Ramos (cell line): ENCODE data around the gene LILRA5.
"Not testable (repeated sequence)": the region's sequence is repeated elsewhere in the genome, so short reads cannot be mapped to it uniquely, and the experiment has no call there.

ENCODE experiments used
- in situ Hi-C: fragments of 300-500 bp; cut with MboI; formaldehyde crosslinking; loops from one replicate; pipeline ENCODE4 v1.14.3; 2022; ENCODE audit warnings: low sequenced_read_pairs; ENCODE audit not compliant: unreplicated experiment

LILRA5 gene

DNA sequence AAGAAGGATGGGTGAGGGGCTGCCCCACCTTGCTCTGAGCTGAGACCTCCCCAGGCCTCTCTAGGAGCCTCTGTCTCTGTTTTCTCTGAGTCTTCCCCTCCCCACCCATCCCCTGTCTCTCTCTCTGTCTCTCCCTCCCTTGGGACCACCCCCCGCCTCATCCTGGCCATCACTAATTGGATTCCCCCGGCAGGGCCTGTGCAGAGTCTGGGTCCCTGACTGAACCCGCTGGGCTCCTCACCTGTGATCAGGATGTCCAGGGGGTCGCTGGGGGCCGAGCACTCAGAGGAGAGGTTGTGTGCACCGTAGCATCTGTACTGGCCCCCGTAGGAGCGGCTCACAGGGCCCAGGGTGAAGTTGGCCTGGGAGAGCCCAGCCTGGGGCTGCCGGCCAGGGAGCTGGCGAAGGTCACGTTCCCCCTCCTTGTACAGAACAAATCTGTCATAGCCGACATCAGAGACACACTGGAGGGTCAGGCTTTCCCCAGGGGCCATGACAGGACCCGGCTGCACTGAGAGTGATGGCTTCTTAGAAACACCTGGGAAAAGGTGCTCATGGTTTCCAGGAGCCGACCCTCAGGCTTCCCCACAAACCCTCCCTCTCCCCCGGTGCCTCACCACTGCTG, 34.3 kb downstream of the LILRA5 start:
- in situ Hi-C loops: not testable (repeated sequence)

DNA sequence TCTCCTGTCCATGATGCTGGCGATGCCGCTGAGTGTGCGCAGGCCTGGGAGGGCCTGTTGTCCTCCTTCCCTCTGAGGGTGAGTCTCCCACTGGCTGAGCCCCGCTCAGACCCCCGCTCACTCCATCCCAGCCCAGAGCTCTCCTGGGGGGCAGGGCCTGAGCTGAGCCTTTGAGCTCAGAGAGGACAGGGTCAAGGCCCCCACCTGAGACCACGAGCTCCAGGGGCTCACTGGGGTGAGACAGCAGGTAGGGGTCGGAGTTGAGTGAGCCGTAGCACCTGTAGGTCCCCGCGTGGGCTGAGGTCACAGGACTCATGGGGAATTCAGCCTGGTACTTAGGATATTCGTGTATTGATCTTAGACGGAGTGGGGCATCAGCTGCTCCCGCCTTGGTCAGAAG, 34.9 kb downstream of the LILRA5 start:
- in situ Hi-C loops: not testable (repeated sequence)

DNA sequence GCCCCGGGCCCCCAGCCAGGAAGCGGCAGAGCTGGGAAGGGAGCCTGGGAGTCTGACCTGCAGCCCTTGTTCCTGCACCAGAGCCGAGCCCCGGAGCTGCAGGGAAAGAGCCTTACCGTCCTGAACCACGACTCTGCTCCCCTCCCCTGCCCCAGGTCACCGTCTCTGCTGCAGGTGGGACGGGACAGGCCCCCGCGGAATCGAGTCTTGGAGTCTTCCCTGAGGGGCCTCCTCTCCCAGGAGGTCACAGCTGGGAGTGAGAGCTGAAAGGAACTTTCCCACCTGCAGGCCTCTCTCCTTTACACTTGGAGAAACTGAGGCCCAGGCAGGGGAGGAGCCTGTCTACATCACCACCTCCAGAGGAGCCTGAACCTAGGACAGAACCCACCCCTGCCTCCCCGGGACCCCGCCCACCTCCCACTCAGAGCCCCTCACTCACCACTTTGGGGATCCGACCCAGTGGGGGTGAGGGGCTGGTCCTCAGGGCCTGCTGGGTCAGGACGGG, 35.8 kb downstream of the LILRA5 start:
- in situ Hi-C loops: not testable (repeated sequence)

DNA sequence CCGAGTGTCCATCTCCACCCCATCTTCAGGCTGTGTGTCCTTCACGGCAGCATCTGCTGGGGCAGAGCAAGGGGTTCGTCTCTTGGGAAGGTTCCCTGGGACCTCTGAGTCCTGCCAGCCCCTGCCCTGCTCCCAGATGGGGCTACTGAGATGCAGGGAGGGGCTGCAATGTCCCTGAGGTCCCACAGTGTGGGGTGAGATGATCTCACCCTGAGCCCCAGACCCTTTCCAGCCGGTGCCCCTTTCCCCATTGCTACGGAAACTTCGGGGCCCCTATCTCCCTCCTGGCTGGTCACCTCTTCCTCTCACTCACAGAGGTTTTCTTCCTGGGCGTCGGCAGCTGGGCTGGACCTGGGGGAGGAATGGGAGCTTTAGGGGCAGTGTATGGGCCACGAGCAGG, 37.0 kb downstream of the LILRA5 start:
- in situ Hi-C loops: no loop called here

DNA sequence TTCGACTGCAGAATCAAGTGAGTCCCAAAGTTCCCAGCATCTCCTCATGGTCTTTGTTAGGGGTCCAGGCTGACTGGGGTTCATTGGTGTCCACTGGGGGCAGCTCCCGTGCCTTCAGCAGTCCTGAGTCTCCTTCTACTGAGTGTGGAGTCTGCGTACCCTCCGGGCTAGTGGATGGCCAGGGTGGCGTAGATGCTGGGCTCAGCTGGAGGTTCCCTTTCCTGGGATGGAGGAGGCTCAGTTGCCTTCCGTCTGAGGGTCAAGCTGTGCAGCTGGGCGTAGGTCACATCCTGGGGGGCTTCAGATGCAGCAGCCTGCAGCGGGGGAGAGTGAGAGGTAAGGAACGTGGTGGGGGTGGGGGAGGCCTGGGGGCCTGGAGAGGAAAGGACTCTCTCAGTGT, 38.5 kb downstream of the LILRA5 start:
- in situ Hi-C loops: not testable (repeated sequence)

DNA sequence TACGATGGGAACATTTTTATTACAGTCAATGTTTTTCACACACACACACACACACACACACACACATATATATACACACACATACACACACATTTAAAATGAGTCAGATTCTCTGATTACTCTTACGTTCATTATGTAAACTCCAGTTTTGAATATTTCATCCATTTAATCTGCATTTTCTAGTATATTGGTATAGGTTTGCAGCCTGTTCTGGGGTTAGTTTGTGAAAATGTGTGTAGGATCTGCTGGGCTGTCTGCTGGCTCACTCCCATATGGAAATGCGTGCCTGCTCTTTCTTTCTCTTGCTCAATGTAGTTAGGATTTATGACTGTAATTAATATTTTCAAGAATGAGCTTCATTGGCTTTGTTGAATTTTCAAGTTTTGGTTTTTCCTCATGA, 39.1 kb downstream of the LILRA5 start:
- in situ Hi-C loops: no loop called here

DNA sequence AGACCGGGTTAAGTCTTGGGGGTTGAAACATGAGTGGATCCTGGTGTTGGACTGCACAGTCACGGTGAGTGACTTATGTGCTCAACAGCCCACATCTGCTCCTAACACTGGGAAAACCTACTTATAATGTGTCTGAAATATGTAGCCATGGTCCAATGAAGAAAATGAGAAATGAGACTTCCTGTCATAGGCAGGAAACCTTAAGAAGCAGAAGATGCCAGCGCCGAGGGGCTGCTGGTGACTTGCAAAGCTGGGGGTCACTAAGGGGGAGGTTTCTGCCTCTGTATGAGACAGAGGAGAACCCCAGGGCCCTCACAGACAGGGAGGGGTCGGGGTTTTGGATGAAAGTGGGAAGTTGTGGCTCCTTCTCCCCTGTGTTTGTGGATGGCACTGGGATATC, 40.8 kb downstream of the LILRA5 start:
- in situ Hi-C loops: not testable (repeated sequence)

DNA sequence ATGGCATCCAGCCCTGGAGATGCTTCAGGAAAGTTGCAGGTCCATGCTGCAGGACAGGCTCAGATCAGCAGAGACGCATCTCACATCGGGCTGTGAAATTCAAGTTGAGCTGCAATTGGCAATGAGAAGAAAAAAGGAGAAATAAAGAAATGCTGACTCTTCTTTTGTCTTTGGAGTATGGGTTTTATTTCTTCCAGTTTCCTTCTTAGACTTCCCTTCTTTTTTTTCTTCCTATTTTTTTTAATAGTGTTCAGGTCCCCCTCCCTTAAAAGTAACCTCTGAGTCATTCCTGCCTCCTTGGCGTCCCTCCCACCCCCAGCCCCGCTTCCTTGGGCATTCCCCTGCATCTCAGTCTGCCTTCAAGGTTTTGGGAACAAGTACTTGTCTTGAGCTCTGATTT, 41.4 kb downstream of the LILRA5 start:
- in situ Hi-C loops: not testable (repeated sequence)

DNA sequence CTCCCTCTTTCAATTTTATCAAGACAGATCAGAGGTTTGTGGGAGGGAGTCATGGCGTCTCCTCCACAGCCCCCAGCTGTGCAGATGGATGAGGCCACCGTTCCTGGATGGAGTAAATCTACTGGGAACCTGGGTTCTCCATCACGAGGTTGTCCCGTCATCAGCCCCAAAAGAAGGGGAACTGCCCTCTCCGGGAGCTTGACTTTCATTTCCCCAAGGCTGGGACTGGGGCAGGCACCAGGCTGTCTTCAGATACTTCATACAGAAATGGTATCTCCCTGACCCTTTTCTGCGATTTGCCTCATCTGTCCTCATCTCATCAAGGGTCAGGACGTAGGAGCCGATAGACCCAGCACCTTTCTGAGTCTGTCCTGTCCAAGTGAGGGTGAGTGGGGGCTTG, 41.9 kb downstream of the LILRA5 start:
- in situ Hi-C loops: no loop called here

DNA sequence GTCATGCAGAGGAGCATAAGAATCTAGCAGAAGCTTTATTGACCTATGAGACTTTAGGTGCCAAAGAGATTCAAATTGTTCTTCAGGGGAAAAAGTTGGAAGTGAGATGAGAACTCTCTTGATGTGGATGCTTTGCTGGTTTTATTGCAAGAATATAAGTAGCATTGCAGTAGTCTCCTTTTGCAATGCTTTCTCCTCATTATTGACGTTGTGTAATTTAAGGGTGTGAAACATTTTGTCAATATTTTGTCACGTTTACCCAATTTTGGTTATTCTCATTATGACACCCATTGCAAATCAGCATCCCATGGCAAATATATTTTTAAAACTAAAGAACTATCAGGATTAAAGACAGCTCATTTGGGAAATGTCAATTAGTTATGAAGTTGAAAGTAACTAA, 44.0 kb downstream of the LILRA5 start:
- in situ Hi-C loops: no loop called here

DNA sequence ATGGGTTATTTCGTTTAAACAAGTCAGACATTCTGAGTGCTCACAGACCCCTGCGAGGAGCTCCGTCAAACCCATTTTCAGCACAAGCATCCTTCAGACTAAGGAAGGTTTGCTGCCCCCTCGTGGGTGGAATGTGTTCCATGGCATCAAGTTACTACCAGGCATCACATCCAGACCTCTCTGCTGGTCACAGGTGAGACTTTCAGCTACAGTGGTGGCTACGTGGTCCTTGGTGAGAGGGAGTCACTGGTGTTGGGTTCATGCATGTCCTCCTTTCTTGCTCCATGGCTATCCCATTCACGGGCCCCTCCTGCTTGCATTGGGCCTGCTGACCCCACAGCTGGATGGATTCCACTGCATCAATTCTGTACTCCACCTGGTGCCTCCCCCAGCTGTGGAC, 46.8 kb downstream of the LILRA5 start:
- in situ Hi-C loops: no loop called here

DNA sequence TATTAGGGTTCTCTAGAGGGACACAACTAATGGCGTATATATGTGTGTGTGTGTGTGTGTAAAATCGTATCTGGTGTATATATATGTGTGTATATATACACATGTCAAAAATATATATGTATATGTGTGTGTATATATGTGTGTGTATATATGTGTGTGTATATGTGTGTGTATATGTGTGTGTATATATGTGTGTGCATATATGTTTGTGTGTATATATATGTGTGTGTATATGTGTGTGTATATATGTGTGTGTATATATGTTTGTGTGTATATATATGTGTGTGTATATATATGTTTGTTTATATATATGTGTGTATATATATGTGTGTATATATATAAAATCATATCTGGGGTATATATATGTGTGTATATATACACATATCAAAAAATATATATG, 50.5 kb downstream of the LILRA5 start:
- in situ Hi-C loops: no loop called here

DNA sequence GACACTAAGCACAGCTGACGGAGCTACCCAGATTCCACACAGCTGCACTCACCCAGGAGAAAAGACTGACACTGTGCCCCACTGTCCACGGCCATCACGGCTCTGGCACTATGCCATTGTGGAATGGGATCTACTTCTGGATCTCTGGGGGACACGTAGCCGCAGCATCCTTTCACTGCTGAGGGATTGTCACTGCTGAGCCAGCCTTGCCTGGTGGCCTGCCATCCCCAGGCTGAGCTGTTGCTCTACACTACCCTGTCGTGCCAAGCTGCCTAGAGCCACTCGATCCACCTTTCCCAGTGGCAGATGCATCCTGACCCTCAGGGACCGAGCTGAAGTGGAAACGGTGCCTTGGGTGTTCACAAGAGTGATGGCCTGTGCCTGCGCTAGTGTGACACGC, 50.9 kb downstream of the LILRA5 start:
- in situ Hi-C loops: no loop called here

DNA sequence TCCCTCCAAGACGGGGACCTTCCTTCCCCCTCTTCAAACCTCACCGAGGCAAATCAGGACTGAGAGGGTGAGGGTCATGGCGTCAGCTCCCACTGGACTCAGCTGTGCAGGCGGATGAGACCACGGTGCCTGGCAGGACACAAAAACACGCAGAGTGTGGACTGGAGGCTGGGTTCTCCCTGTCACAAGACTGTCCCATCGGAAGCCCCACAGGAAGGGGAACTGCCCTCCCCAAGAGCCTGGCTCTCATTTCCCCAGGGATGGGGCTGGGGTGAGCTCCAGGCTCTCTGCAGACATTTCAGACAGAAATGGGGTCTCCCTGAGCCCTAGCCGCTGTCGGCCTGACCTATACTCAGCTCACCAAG, 55.9 kb downstream of the LILRA5 start, which contains the start of gene LILRB5:
TSS of gene LILRB5 (minus strand) at position 158 of the 365 bp plus-strand sequence. CDS start at position 78, 80 bp downstream.
- in situ Hi-C loops: no loop called here
